HG02678 (cell line): ENCODE measurements around the gene PACSIN3.

Experiments
- ATAC-seq: cut with Tn5 transposase; IDR thresholded peaks from one replicate; pipeline ENCODE4 v1.9.1; 2021; ENCODE audit warnings: mild to moderate bottlenecking, moderate library complexity; ENCODE audit not compliant: unreplicated experiment

PACSIN3 gene

DNA sequence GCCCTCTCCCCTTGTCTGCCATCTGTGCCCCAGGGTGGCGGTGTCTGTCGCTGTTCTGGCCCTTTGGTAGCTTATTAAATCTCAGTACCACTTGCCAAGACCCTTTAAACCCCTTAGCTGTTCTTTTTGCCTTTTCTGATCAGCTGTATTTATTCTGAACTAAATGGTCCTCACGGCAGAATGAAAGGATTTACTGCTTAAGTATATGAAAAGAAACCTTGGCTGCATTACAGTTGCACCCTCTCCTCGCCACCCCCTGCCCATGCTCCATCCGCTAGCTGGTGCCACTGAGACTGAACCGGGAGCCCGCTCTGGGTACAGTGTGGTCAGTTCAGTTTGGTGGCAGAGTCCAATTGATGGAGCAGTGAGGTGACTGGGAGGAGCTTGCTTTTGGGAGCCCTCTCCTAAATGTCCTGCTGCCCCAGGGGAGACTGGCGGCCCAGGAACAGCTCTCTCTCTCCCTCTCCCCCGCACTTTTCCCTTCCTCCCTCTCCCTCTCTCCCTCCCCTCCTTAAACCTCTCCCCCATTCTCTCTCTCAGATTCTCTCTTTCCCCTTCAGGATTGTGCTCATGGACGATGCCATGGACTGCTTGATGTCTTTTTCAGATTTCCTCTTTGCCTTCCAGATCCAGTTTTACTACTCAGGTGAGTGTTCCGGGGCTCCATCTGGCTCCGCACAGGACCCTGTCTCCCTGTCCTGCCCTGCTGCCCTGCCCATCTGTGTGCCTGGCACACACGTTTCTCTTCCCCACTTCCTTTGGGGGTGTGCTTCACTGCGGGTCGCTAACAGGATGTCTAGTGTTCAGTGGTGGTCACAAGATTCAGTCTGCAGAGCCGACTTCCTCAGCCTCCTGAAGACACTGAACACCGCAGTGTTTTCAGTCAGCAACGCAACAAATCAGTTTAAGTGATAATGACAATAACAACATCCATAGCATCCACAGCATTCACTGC lies 31.3 kb downstream of the PACSIN3 start:
- no peak for ATAC-seq

DNA sequence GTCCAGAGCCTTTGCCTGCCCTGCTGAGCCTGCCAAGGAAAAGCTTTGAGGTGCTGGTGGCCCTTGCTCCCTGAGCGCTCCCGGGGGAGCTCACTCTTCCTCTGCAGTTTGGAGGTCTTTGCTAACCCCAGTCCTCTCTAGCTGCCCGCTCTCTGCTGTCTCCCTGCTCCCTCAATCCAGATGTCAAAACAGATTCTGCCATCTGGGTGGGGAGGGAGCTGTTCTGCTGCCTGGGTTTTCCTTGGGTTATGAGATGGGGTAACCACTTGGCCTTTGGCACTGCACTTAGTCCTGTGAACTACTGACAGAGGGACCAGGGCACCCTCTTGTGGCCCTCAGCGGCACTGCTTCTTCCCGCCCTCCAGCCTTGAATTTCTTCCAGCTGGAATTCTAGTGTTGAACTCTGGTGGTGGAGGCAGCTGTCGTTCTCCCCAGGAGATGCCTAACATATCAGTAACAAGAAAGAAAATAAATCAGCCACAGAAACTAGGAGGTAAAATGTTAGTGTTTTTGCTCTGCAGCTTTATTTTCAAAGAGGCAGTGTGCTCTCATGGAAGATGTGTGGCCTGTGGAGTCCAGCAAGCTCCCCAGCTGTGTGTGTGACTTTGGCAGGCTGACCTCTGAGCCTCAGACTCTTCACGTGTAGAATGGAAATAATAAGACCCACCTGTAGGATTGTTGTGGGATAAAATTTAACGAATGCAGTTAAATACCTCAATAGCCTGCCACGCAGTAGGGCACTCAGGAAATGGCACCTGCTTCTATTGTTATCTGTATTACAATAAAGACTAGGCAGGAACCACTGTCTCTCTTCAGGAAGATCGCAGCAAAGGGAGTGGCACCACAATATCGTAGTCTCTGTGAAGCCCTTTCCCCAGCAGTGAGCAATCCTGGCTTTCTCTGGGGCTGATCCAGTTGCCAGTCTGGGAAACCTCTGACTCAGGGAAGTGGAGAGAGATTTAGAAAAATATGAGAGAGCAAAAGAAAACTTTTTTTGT lies 33.0 kb downstream of the PACSIN3 start:
- ATAC-seq, result no peak

- ATAC-seq, result no peak
Observed at GRCh38 chr11:47152126-47152952, 33.9 kb downstream of the PACSIN3 start.

- ATAC-seq, result no peak
Observed at GRCh38 chr11:47149782-47150181, 36.5 kb downstream of the PACSIN3 start.

DNA sequence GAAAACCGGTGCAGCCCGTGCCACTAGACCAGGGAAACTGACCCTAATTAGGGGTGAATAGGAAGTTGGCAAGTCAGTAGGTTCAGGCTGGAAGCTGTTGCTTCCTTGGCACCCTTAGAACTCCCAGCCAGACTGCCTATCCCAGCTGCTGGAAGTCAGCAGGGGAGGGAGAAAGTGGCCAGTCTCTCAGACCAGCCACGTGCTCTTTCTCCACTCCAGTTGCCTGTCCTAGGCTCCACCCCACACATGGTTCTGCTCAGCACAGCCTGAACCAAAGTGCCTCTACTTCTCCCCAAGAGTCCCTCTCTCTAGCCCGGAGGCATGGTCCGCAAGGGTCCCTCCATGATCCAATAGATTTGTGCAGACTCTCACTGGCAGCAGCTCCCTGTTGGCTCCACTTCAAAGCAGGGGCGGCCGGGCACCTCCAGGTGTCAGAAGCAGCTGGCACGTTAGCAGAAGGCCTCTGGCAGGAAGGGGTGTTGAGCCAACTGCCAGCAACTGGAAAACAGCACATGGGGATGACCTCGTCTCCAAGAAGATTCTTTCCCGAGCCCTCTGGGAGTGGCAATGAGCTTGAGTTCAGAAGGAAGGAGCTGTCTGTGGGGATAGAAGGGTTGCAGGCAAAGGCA lies 37.2 kb downstream of the PACSIN3 start:
- ATAC-seq, result no peak

GRCh38 chr11:47148270-47148669 lies 38.0 kb downstream of the PACSIN3 start:
- ATAC-seq, result no peak

DNA sequence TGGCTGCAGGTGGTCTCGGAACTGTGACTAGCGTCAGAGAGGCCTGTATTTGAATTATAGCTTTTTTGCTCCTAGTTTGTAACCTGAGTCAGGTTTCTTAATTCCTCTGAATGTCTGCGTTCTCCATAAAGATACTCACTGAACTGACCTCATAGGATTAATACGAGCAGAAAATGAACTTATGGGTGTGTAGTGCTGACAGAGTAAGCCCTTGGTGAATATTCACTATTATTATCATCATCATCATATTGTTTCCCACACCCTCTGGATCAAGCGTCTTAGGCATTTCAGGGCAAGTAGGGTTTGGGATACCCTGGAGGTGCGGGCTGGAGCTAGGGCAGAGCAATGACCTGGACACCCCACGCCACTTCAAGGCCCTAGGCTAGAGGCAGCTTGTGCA lies 38.6 kb downstream of the PACSIN3 start:
- no peak for ATAC-seq

- no peak for ATAC-seq
Observed at GRCh38 chr11:47147250-47147649, 39.0 kb downstream of the PACSIN3 start.

GRCh38 chr11:47144541-47144940 lies 41.7 kb downstream of the PACSIN3 start:
- ATAC-seq, result no peak

DNA sequence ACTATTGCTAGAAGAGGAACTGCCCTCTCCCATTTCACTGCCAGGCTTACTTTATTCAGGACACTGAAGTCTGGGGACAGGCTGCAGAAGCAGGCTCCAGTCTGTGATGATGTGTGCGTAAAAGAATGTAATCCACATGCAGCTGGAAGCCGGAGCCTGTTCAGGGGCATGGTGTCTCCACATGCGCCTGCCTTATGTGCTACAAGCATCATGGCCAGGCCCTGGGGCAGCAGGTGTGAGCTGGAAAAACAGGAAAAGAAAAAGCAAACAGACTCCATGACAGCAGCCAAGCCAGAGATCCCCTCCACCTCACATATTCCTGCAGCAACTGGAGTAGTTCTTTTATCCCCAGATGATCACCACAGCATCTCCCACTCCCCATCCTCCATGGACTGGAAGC lies 42.9 kb downstream of the PACSIN3 start:
- no peak for ATAC-seq

DNA sequence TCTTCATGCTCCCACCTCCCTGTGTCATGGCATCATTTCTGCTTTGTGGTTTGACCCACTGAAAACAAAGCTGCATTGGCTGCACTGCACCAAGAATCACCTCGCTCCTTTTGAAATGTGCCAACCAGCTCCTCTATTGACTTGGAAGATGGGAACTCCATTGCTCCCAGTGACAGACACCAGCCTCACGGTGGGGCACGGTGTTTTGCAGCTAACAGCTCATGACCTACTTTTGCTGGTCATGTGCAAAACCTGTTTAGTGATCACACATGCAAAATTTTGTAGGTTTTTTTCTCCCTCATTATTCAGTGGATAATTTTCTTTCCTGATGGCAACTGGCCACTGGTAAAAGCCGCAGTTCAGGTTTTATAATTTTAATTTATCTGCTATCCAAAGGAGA lies 46.4 kb downstream of the PACSIN3 start:
- ATAC-seq, result no peak

GRCh38 chr11:47137476-47137875 lies 48.8 kb downstream of the PACSIN3 start:
- no peak for ATAC-seq

DNA sequence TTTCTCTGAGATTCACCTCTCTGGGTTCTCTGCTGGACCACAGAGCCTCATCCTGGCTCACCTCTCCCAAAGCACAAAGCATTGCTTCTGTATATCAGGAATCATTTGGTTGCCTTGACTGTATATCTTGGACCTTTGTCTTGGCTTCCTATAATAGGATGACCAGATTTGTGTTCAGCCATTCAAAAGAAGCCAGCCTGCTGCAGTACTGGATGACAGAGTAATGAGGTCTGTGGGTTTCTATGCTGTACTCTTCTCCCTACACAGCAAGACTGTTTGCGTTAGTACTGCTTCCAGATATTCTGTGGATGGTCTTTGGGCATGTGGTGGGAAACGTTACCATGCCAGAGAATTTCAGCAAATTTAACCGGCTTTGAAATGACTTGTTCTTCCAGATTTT lies 49.3 kb downstream of the PACSIN3 start:
- ATAC-seq, result no peak

- ATAC-seq, result no peak
Observed at GRCh38 chr11:47136327-47136726, 49.9 kb downstream of the PACSIN3 start.

DNA sequence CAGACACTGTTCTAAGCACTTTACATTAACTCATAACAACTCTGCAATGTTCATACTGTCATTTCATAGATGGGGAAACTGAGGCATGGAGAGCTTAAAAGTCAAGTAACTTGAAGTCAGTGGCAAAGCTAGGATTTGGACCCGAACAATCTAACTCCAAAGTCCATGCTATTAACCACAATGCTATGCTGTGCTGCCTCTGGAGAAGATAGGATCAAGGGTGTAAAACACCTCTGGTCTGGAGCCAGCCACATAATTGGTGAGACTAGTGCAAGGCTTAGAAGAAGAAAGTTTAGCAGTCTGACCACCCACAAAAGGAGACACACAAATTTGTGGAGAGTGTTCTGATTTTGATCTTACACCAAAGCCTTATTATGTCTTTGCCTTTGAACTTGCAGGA lies 53.3 kb downstream of the PACSIN3 start:
- ATAC-seq, result no peak

DNA sequence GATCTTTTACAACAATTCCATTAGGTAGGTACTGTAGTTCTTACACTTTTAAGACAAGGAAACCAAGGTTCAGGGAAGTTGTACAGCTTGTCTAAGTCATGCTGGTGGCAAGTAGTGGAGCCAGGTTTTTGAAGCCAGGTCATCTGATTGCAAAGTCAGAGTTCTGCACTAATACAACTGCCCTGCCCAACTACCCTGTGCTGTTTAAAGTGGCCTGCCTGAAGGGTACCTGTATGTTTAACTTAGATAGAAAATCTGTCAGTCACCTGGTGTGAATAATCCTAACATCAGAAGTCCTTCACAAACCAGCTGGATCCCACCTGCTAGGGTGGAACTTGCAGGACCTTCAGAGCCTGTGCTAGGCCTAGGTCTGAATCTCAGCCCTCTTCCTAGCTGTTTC lies 53.7 kb downstream of the PACSIN3 start:
- no peak for ATAC-seq

GRCh38 chr11:47131136-47131535 lies 55.1 kb downstream of the PACSIN3 start:
- no peak for ATAC-seq

DNA sequence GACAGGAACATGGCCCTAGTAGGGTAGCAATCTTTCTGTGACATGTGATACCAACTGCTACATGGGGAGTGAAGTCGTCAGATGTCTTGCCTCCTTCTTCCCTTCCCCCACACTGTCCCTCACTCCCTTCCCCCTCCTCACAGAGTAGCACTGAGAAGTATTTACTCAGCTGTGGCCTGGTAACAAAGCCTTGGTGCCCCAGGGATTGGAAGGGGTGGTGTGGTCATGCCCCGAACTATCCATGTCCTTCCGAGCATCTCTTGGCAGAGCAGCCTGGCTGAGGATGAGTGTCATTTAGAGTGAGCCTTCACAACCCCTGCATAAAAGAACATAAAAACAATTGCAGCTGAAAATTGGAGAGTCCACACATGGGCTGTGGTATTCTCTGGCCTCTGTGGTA lies 55.7 kb downstream of the PACSIN3 start:
- no peak for ATAC-seq
